DND-41 (cell line): ENCODE measurements around the gene CXCL6.

Source experiments
- ATAC-seq: fragments of 200-7000 bp; cut with Tn5 transposase; 3 replicates; pipeline ENCODE4 v1.9.1; 2021; ENCODE audit warnings: low read depth; ENCODE audit not compliant: insufficient read depth
- DNase-seq: peaks from one replicate; pipeline ENCODE4 v3.0.0-alpha.2; 2020
- H2AFZ ChIP-seq: 2 replicates; pipeline ENCODE4 v1.6.0; 2012; ENCODE audit warnings: low read depth, low read length
- H3K27ac ChIP-seq: 2 replicates; pipeline ENCODE4 v1.5.1; 2012; ENCODE audit warnings: low read length, inconsistent platforms
- H3K27me3 ChIP-seq: fragments of 200-600 bp; sonication (generic); 2 replicates; pipeline ENCODE4 v1.6.0; 2012; ENCODE audit warnings: low read length, mild to moderate bottlenecking, inconsistent platforms; ENCODE audit not compliant: insufficient read depth, poor library complexity
- H3K36me3 ChIP-seq: 2 replicates; pipeline ENCODE4 v1.5.1; 2012; ENCODE audit warnings: low read length, inconsistent platforms; ENCODE audit not compliant: insufficient read depth
- H3K4me1 ChIP-seq: 2 replicates; pipeline ENCODE4 v1.5.1; 2012; ENCODE audit warnings: mild to moderate bottlenecking, low read length; ENCODE audit not compliant: insufficient read depth
- H3K4me2 ChIP-seq: 2 replicates; pipeline ENCODE4 v1.6.0; 2012; ENCODE audit warnings: mild to moderate bottlenecking, moderate library complexity, low read length, inconsistent platforms; ENCODE audit not compliant: insufficient read depth
- H3K4me3 ChIP-seq, 2 experiments: fragments of 200-600 bp in 1 of 2; shearing (Covaris generic) in 1 of 2; 2 replicates each; pipeline ENCODE4 v1.5.1; 2012 to 2016; ENCODE audit warnings: inconsistent platforms in 2 of 2, low read length in 2 of 2, mild to moderate bottlenecking in 2 of 2, low read depth in 1 of 2, moderate library complexity in 1 of 2
- H3K79me2 ChIP-seq: 2 replicates; pipeline ENCODE4 v1.6.0; 2012; ENCODE audit warnings: low read length, inconsistent platforms; ENCODE audit not compliant: insufficient read depth
- H3K9ac ChIP-seq: 2 replicates; pipeline ENCODE4 v1.6.0; 2012; ENCODE audit warnings: low read depth, mild to moderate bottlenecking, inconsistent platforms, low read length, moderate library complexity
- H3K9me3 ChIP-seq: 2 replicates; pipeline ENCODE4 v1.5.1; 2012; ENCODE audit warnings: low read length, moderate library complexity, mild to moderate bottlenecking, inconsistent platforms; ENCODE audit not compliant: insufficient read depth, severe bottlenecking
- H4K20me1 ChIP-seq: 2 replicates; pipeline ENCODE4 v1.6.0; 2012; ENCODE audit warnings: low read length; ENCODE audit not compliant: insufficient read depth
- EZH2 ChIP-seq: IDR thresholded peaks from 3 replicates; pipeline ENCODE4 v1.6.1; 2012; ENCODE audit warnings: borderline replicate concordance, low read depth, mild to moderate bottlenecking, moderate library complexity, low read length, inconsistent platforms; ENCODE audit not compliant: severe bottlenecking
- TF ChIP-seq, protein P1 (sequence below): IDR thresholded peaks from 2 replicates; pipeline ENCODE4 v1.5.1; 2012; ENCODE audit warnings: borderline replicate concordance, low read length, moderate library complexity, mild to moderate bottlenecking; ENCODE audit not compliant: poor library complexity, severe bottlenecking; ENCODE audit errors: extremely low read depth

The CXCL6 gene

DNA sequence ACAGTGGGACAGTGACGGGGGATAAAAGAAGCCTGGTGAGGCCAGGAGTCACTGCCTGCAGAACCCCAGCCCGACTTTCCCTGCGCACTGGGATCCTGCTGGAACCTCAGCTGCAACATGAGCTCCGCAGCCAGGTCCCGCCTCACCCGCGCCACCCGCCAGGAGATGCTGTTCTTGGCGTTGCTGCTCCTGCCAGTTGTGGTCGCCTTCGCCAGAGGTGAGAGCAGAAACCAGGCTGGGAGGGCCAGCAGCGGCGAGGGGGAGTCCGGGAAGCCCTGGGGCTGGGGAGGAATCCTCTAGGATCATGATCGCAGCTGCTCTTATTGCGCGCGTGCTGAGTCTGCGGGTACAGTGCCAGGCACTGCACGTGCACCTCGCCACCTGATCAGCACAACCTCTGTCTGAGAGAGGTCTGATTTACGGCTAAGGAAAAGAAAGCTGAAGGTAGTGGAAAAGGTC, 16.8 kb downstream of the CXCL6 start, which contains the start of gene PF4V1:
Gene PF4V1, plus strand, starts transcription at position 51 of the 459 bp plus-strand sequence. Its CDS starts 67 bp downstream, at position 118.
- Histone ChIP-seq H3K27me3 (no peaks in the 10 kb centered on the region), H2AFZ (no peak within 1 kb of the TSS; the same call in 1 of the 2 replicates), H3K9me3 (no peaks in the 10 kb centered on the region), H3K4me1 (no peaks in the 10 kb centered on the region), H3K27ac (no peak within 1 kb of the TSS), H3K9ac (no peak within 1 kb of the TSS), H3K4me3 (no peak within 1 kb of the TSS), H3K36me3 (no peaks in the 10 kb centered on the region), H4K20me1 (no peaks in the 10 kb centered on the region), H3K79me2 (no peaks in the 10 kb centered on the region), H3K4me2 (no peak within 1 kb of the TSS)
- DNase-seq (no peak), ATAC-seq (no peak)
- no peak for TF ChIP-seq EZH2
- TF ChIP-seq, protein P1, sequence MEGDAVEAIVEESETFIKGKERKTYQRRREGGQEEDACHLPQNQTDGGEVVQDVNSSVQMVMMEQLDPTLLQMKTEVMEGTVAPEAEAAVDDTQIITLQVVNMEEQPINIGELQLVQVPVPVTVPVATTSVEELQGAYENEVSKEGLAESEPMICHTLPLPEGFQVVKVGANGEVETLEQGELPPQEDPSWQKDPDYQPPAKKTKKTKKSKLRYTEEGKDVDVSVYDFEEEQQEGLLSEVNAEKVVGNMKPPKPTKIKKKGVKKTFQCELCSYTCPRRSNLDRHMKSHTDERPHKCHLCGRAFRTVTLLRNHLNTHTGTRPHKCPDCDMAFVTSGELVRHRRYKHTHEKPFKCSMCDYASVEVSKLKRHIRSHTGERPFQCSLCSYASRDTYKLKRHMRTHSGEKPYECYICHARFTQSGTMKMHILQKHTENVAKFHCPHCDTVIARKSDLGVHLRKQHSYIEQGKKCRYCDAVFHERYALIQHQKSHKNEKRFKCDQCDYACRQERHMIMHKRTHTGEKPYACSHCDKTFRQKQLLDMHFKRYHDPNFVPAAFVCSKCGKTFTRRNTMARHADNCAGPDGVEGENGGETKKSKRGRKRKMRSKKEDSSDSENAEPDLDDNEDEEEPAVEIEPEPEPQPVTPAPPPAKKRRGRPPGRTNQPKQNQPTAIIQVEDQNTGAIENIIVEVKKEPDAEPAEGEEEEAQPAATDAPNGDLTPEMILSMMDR, result no peak

DNA sequence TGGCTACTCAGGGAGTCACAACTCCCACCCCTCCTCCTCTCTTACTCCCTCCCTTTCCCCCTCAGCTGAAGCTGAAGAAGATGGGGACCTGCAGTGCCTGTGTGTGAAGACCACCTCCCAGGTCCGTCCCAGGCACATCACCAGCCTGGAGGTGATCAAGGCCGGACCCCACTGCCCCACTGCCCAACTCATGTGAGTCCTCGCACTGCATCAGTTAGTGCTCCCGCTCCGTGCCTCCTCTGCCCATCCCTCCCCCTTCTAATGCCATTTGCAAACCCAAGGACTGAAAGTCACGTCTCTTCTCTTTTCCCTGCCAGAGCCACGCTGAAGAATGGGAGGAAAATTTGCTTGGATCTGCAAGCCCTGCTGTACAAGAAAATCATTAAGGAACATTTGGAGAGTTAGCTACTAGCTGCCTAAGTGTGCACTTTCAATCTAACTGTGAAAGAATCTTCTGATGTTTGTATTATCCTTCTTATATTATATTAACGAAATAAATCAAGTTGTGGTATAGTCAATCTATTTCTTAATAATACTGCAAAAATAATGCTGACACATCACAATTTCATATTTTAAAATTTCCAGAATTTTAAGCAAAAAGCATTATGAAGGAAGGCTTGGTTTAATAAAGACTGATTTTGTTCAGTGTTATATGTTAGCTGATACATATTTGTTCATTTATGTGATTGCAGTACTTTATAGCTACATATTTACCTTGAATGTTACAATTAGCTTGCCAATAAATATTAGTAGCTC, 17.4 kb downstream of the CXCL6 start:
- H4K20me1 ChIP-seq, result no peaks in the 10 kb centered on the region
- no peak overlapping the region for H3K4me2 ChIP-seq
- H3K79me2 ChIP-seq, result no peaks in the 10 kb centered on the region
- no peaks in the 10 kb centered on the region for H3K27me3 ChIP-seq
- H3K4me3 ChIP-seq, result no peak overlapping the region
- no peaks in the 10 kb centered on the region for H3K36me3 ChIP-seq
- H3K4me1 ChIP-seq, result peaks cover 1% of the 10 kb centered on the region; the same call in 1 of the 2 replicates
- ATAC-seq (no peak), DNase-seq (no peak)
- no peaks in the 10 kb centered on the region for H3K9me3 ChIP-seq
- no peak for TF ChIP-seq EZH2
- TF ChIP-seq, protein P1, result no peak
- no peak overlapping the region for H3K27ac ChIP-seq
- H3K9ac ChIP-seq, result no peak overlapping the region
- no peak overlapping the region for H2AFZ ChIP-seq

DNA sequence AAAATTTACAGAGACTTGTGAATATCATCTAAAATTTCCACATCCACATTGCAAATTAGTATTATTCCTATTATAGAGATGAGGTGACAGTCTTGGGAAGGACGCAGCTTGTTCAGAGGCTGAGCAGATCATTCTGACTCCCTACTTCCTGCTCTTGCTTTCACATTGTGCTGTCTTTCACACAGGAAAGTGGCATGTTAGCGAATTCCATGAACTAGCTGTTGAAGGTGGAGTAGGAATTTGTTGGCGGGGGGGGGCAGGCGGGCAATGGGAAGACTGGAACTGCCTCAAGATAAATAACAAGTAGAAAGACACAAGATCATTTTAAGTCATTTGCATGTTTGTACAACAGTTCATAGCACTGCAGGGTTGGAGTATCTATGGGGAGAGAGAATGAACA, 18.9 kb downstream of the CXCL6 start:
- Histone ChIP-seq H2AFZ (no peak overlapping the region), H3K27ac (no peak overlapping the region), H3K9me3 (no peaks in the 10 kb centered on the region), H4K20me1 (no peaks in the 10 kb centered on the region), H3K4me2 (no peak overlapping the region), H3K36me3 (no peaks in the 10 kb centered on the region), H3K79me2 (no peaks in the 10 kb centered on the region), H3K27me3 (no peaks in the 10 kb centered on the region), H3K4me1 (peaks cover 12% of the 10 kb centered on the region), H3K4me3 (no peak overlapping the region), H3K9ac (no peak overlapping the region)
- TF ChIP-seq, protein P1, result no peak
- ATAC-seq (no peak), DNase-seq (no peak)
